HUDEP-2 (cell line): Measurements from ENCODE around the gene RAB20.

ENCODE experiments used
- DNase-seq, 76 experiments: peaks; one replicate each; lab custom pipeline; 2025; ENCODE audit not compliant: unreplicated experiment in 76 of 76; lab: John Stamatoyannopoulos, UW

Gene RAB20

GRCh38 chr13:110531671-110532083 lies 29.8 kb downstream of the RAB20 start:
- no peak for DNase-seq

GRCh38 chr13:110531100-110531499 lies 30.4 kb downstream of the RAB20 start:
- no peak for DNase-seq

- no peak for DNase-seq
These were observed 31.8 kb downstream of the RAB20 start for GRCh38 chr13:110529522-110530311.

GRCh38 chr13:110528911-110529310 lies 32.6 kb downstream of the RAB20 start:
- DNase-seq, result no peak

GRCh38 chr13:110528371-110528770 lies 33.2 kb downstream of the RAB20 start:
- DNase-seq, result no peak

GRCh38 chr13:110525328-110526319 lies 35.9 kb downstream of the RAB20 start:
- no peak for DNase-seq

GRCh38 chr13:110524541-110525257 lies 36.8 kb downstream of the RAB20 start:
- DNase-seq, result no peak

- no peak for DNase-seq
These were observed 37.5 kb downstream of the RAB20 start for GRCh38 chr13:110523838-110524540.

- DNase-seq, result no peak
These were observed 38.3 kb downstream of the RAB20 start for GRCh38 chr13:110523180-110523579.

- DNase-seq, result no peak
These were observed 38.8 kb downstream of the RAB20 start for GRCh38 chr13:110522721-110523120.

GRCh38 chr13:110521946-110522345 lies 39.6 kb downstream of the RAB20 start:
- no peak for DNase-seq

GRCh38 chr13:110521296-110521680 lies 40.2 kb downstream of the RAB20 start:
- DNase-seq, result no peak

GRCh38 chr13:110520431-110521295 lies 40.9 kb downstream of the RAB20 start:
- DNase-seq, result no peak

- no peak for DNase-seq
These were observed 42.0 kb downstream of the RAB20 start for GRCh38 chr13:110519506-110519905.

GRCh38 chr13:110519046-110519445 lies 42.5 kb downstream of the RAB20 start:
- no peak for DNase-seq

- no peak for DNase-seq
These were observed 43.0 kb downstream of the RAB20 start for GRCh38 chr13:110518571-110518970.

GRCh38 chr13:110518226-110518525 lies 43.3 kb downstream of the RAB20 start:
- DNase-seq, result no peak

GRCh38 chr13:110517505-110518225 lies 43.9 kb downstream of the RAB20 start:
- DNase-seq, result no peak

- DNase-seq, result no peak
These were observed 45.0 kb downstream of the RAB20 start for GRCh38 chr13:110516500-110516899.
